CD14-positive monocyte (primary cell): Measurements from ENCODE around the gene AP1S2. TPM values are rescaled to one million over a fixed set of nuclear protein-coding genes. Genes with fewer than 3 reads are reported as not detected.

Experiments used
- DNase-seq, 3 donors: peaks; one replicate each; pipeline ENCODE4 v3.0.0-alpha.2; 2011 to 2022
- H2AFZ ChIP-seq: 2 replicates; pipeline ENCODE4 v1.6.0; 2012; ENCODE audit warnings: mild to moderate bottlenecking, low read depth, low read length, inconsistent platforms; ENCODE audit not compliant: insufficient read depth, poor library complexity, severe bottlenecking
- H3K27ac ChIP-seq, 2 donors: 1 replicate in 1 of 2; 2 replicates in 1 of 2; pipeline ENCODE4 v1.5.1; 2012 to 2013; ENCODE audit warnings: low read length in 2 of 2, control low read depth in 1 of 2, inconsistent platforms in 1 of 2, low read depth in 1 of 2, mild to moderate bottlenecking in 1 of 2
- H3K27me3 ChIP-seq, 2 donors: one replicate each; pipeline versions ENCODE4 v1.6.0 to v1.6.1; 2011 to 2013; ENCODE audit warnings: low read length in 2 of 2; ENCODE audit not compliant: control insufficient read depth in 2 of 2, insufficient read depth in 2 of 2
- H3K36me3 ChIP-seq, 2 donors: replicated peaks in 1 of 2; 1 replicate in 1 of 2; 2 replicates in 1 of 2; pipeline versions ENCODE4 v1.5.1 to v1.6.1; 2012 to 2013; ENCODE audit warnings: low read length in 2 of 2, control low read depth in 1 of 2, inconsistent platforms in 1 of 2, mild to moderate bottlenecking in 1 of 2; ENCODE audit not compliant: insufficient read depth in 2 of 2, control insufficient read depth in 1 of 2
- H3K4me1 ChIP-seq, 2 donors: 1 replicate in 1 of 2; 2 replicates in 1 of 2; pipeline versions ENCODE4 v1.5.1 to v1.6.1; 2012 to 2013; ENCODE audit warnings: low read length in 2 of 2, control low read depth in 1 of 2, inconsistent platforms in 1 of 2, mild to moderate bottlenecking in 1 of 2, moderate library complexity in 1 of 2; ENCODE audit not compliant: insufficient read depth in 2 of 2, control insufficient read depth in 1 of 2
- H3K4me2 ChIP-seq: replicated peaks from 2 replicates; pipeline ENCODE3; 2012; ENCODE audit warnings: low read length, moderate library complexity, mild to moderate bottlenecking; ENCODE audit not compliant: poor library complexity, severe bottlenecking; ENCODE audit errors: extremely low read depth
- H3K4me3 ChIP-seq, 3 experiments: fragments of 200-600 bp in 1 of 3; sonication (generic) in 1 of 3; replicated peaks in 1 of 3; 1 replicate in 2 of 3; 2 replicates in 1 of 3; pipeline ENCODE4 v1.5.1; 2011 to 2013; ENCODE audit warnings: low read length in 3 of 3, mild to moderate bottlenecking in 3 of 3, control low read depth in 2 of 3, low read depth in 2 of 3, inconsistent platforms in 1 of 3, moderate library complexity in 1 of 3
- H3K79me2 ChIP-seq: 2 replicates; pipeline ENCODE4 v1.6.0; 2012; ENCODE audit warnings: mild to moderate bottlenecking, control low read depth, inconsistent platforms, low read length, moderate library complexity; ENCODE audit not compliant: insufficient read depth
- H3K9ac ChIP-seq: 2 replicates; pipeline ENCODE4 v1.6.0; 2017; ENCODE audit warnings: low read length, mild to moderate bottlenecking; ENCODE audit not compliant: insufficient read depth, poor library complexity, severe bottlenecking
- H3K9me3 ChIP-seq, 2 donors: replicated peaks in 1 of 2; 1 replicate in 1 of 2; 2 replicates in 1 of 2; pipeline versions ENCODE4 v1.5.1 to v1.6.1; 2012 to 2013; ENCODE audit warnings: low read length in 2 of 2, control low read depth in 1 of 2; ENCODE audit not compliant: control insufficient read depth in 1 of 2, insufficient read depth in 1 of 2
- H4K20me1 ChIP-seq: 2 replicates; pipeline ENCODE4 v1.6.0; 2012; ENCODE audit warnings: mild to moderate bottlenecking, low read length, control low read depth, moderate library complexity; ENCODE audit not compliant: insufficient read depth
- H3K27ac Mint-ChIP-seq, 7 donors: one replicate each; pipeline ENCODE4 v1.8.0; 2020; ENCODE audit warnings: mild to moderate bottlenecking in 7 of 7, mixed read lengths in 7 of 7, moderate library complexity in 6 of 7, inconsistent platforms in 2 of 7
- H3K27me3 Mint-ChIP-seq, 3 donors: one replicate each; pipeline ENCODE4 v1.8.0; 2021 to 2022; ENCODE audit warnings: low read depth in 3 of 3, mild to moderate bottlenecking in 3 of 3, mixed read lengths in 3 of 3, moderate library complexity in 3 of 3, inconsistent platforms in 1 of 3
- H3K36me3 Mint-ChIP-seq, 2 donors: one replicate each; pipeline ENCODE4 v1.8.0; 2020; ENCODE audit warnings: mixed read lengths in 2 of 2, inconsistent platforms in 1 of 2, mild to moderate bottlenecking in 1 of 2
- H3K4me1 Mint-ChIP-seq: one replicate; pipeline ENCODE4 v1.8.0; 2020; ENCODE audit warnings: mild to moderate bottlenecking, mixed read lengths
- H3K4me3 Mint-ChIP-seq, 2 donors: one replicate each; pipeline ENCODE4 v1.8.0; 2020; ENCODE audit warnings: mild to moderate bottlenecking in 2 of 2, mixed read lengths in 2 of 2, moderate library complexity in 1 of 2
- H3K9me3 Mint-ChIP-seq, 7 donors: one replicate each; pipeline ENCODE4 v1.8.0; 2020 to 2022; ENCODE audit warnings: mixed read lengths in 7 of 7, mild to moderate bottlenecking in 6 of 7, moderate library complexity in 6 of 7, inconsistent platforms in 2 of 7
- CTCF ChIP-seq: fragments of 200-600 bp; IDR thresholded peaks from one replicate; pipeline ENCODE4 v1.8.0; 2022; ENCODE audit warnings: antibody characterized with exemption, mild to moderate bottlenecking
- WGBS: methylation state at CpG from one replicate; pipeline ENCODE4 v1.1.5; 2013; ENCODE audit warnings: missing lambda C conversion rate; ENCODE audit not compliant: insufficient coverage; 5-methylcytosine and 5-hydroxymethylcytosine counted together
- intact Hi-C, 2 donors: fragments of 100-400 bp; cut with micrococcal nuclease; formaldehyde crosslinking; loops; one replicate each; pipeline versions ENCODE4 v1.15.0 to v1.15.1; 2023
- polyA plus RNA-seq, 3 donors: library from polyadenylated mRNA; depleted of rRNA in 1 of 3; unstranded in 2 of 3; stranded (reverse) in 1 of 3; fragments of 300-500 nt in 2 of 3; fragments of >200 nt in 1 of 3; fragmentation: Illumina TruSeq in 2 of 3; gene quantifications; 1 replicate in 2 of 3; 2 replicates in 1 of 3; pipeline ENCODE4 v1.2.3, GENCODE V29; 2012 to 2021

The AP1S2 gene
- polyA plus RNA-seq, 3 donors: 155 to 851 (median 806) TPM

- peaks cover 0 to 15% of the 10 kb centered on the region in 2 donors for H3K36me3 ChIP-seq
- H3K4me3 ChIP-seq: no peak overlapping the region
- no peaks in the 10 kb centered on the region for H3K9me3 ChIP-seq
- TF ChIP-seq CTCF: no peak
- H3K4me1 ChIP-seq: peaks cover 47 to 70% of the 10 kb centered on the region in 2 donors
- H4K20me1 ChIP-seq: no peaks in the 10 kb centered on the region
- no peak overlapping the region for H3K4me3 Mint-ChIP-seq
- no peak overlapping the region for H3K4me2 ChIP-seq
- H2AFZ ChIP-seq: no peak overlapping the region
- no peak overlapping the region for H3K9ac ChIP-seq
- no peaks in the 10 kb centered on the region for H3K79me2 ChIP-seq
- peak overlapping the region; percentile 12 to 63 for H3K27ac ChIP-seq
- intact Hi-C loops: no loop called here
- no peaks in the 10 kb centered on the region for H3K27me3 Mint-ChIP-seq
- peak; percentile 63 to 80 (median 64) for DNase-seq
- no peaks in the 10 kb centered on the region for H3K27me3 ChIP-seq
- peak overlapping the region in 6 of 7 donors; percentile 69 to 92 (median 80) for H3K27ac Mint-ChIP-seq
- peaks cover 7 to 26% of the 10 kb centered on the region in 2 donors for H3K36me3 Mint-ChIP-seq
- WGBS: no CpG with 5 or more reads among the region's 3 CpGs
- H3K4me1 Mint-ChIP-seq: peaks cover 31% of the 10 kb centered on the region
- no peaks in the 10 kb centered on the region for H3K9me3 Mint-ChIP-seq
These were observed 69.3 kb downstream of the AP1S2 start for GRCh38 chrX:15785176-15785750.

DNA sequence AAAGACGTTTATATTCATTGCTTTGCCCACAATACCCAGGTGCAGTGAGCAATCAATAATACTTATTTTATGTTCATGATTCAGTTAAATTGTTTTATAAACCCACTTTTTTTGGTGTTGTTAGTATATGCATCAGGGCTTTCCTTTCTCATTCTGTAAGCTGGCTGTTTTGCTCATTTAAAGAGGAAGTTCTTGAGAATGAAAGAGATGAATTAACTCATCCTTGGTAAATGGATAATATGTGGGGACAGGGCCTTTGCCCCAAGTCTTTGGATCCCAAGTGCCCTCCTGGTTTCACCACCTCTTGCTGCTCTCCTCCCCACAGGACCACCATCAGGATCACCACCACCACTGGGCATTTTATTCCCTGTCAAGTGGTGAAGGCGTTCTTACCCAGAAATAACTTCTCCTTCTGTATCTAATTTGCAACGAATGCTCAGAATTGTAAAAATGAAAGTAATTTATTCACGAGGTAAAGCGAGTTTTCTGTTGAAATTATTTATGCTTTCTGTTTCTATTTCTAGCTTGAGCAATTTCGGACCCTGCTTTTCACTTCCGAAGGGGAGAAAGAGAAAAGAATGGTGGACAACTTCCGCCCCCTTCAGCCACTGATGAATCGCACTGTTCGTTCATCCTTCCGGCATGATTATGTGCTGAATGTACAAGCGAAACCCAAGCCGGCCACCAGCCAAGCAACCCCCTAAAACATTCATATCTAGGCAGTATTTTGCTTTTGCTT, 72.5 kb downstream of the AP1S2 start:
- peaks cover 0 to 1% (median 0%) of the 10 kb centered on the region in 3 donors for H3K27me3 Mint-ChIP-seq
- no peak for TF ChIP-seq CTCF
- Histone ChIP-seq H3K27ac (peak overlapping the region; percentile 82 to 88), H3K36me3 (peaks cover 2 to 45% of the 10 kb centered on the region in 2 donors), H3K4me2 (peak overlapping the region; percentile 63), H3K79me2 (no peaks in the 10 kb centered on the region), H3K9me3 (no peaks in the 10 kb centered on the region), H4K20me1 (no peaks in the 10 kb centered on the region), H2AFZ (peak overlapping the region; percentile 65), H3K4me3 (peak overlapping the region; percentile 35 to 82 (median 74)), H3K4me1 (peaks cover 38 to 54% of the 10 kb centered on the region in 2 donors), H3K27me3 (no peaks in the 10 kb centered on the region), H3K9ac (peak overlapping the region; percentile 65)
- peak overlapping the region; percentile 82 to 90 for H3K4me3 Mint-ChIP-seq
- intact Hi-C loops: no loop called here
- WGBS: no CpG with 5 or more reads among the region's 13 CpGs
- H3K27ac Mint-ChIP-seq: peak overlapping the region; percentile 93 to 97 (median 95)
- DNase-seq: peak in 2 of 3 donors; percentile 41 to 51
- peaks cover 14 to 52% of the 10 kb centered on the region in 2 donors for H3K36me3 Mint-ChIP-seq
- peaks cover 33% of the 10 kb centered on the region for H3K4me1 Mint-ChIP-seq
- H3K9me3 Mint-ChIP-seq: peaks cover 0 to 3% (median 2%) of the 10 kb centered on the region in 7 donors

Other genes with a start within 250 kb of the AP1S2 start
- gene CLTRN, start 190.0 kb downstream of the AP1S2 start, polyA plus RNA-seq: not detected
- 10 to 100 TPM in 2 of 3 donors, 1 to 10 TPM in 1; 6.2 to 24.4 (median 21.4) TPM for gene CA5B, start 116.5 kb downstream of the AP1S2 start, polyA plus RNA-seq
- gene ZRSR2, start 64.3 kb downstream of the AP1S2 start, polyA plus RNA-seq: 10 to 100 TPM in 2 of 3 donors, 1 to 10 TPM in 1; 9.3 to 32.1 (median 11.2) TPM